Pancreas (tissue), 10 donors: ENCODE data around the gene SELENOP. TPM values are rescaled to one million over a fixed set of nuclear protein-coding genes. Genes with fewer than 3 reads are reported as not detected.
A peak's percentile ranks its signal among the peaks of the same experiment; 100 is the strongest.

ENCODE experiments used
- ATAC-seq, 4 donors: fragments of 200-7000 bp; cut with Tn5 transposase; one replicate each; pipeline versions ENCODE4 v1.8.0 to v1.9.1; 2020; ENCODE audit warnings: mild to moderate bottlenecking in 4 of 4, moderate library complexity in 4 of 4
- DNase-seq, 6 donors: peaks; one replicate each; pipeline ENCODE4 v3.0.0-alpha.2; 2020
- FAIRE-seq: peaks from 2 replicates; lab custom pipeline; 2012; peaks lifted over from hg19 to GRCh38; lab: Jason Lieb, UNC
- H3K27ac ChIP-seq, 4 donors: fragments of 200-600 bp; sonication (generic); 1 replicate in 3 of 4; 2 replicates in 1 of 4; pipeline versions ENCODE4 v1.5.0 to v1.8.0; 2020
- H3K27me3 ChIP-seq, 4 donors: fragments of 200-600 bp; one replicate each; pipeline ENCODE4 v1.8.0; 2021
- H3K36me3 ChIP-seq, 3 donors: fragments of 200-600 bp; sonication (generic) in 1 of 3; one replicate each; pipeline versions ENCODE4 v1.5.0 to v1.8.0; 2020 to 2021
- H3K4me1 ChIP-seq, 3 donors: fragments of 200-600 bp; one replicate each; pipeline ENCODE4 v1.8.0; 2021
- H3K4me3 ChIP-seq, 4 donors: fragments of 200-600 bp; sonication (generic) in 2 of 4; one replicate each; pipeline versions ENCODE4 v1.5.0 to v1.8.0; 2020 to 2021
- H3K9me3 ChIP-seq, 4 donors: fragments of 200-600 bp; one replicate each; pipeline ENCODE4 v1.8.0; 2021
- CTCF ChIP-seq, 4 donors: fragments of 200-600 bp; sonication (generic) in 3 of 4; IDR thresholded peaks; one replicate each; pipeline versions ENCODE4 v1.5.0 to v1.8.0; 2021; ENCODE audit warnings: antibody characterized with exemption in 4 of 4
- WGBS, 2 donors: extraction: QIAGEN DNeasy Blood & Tissue Kit; methylation state at CpG; one replicate each; pipeline ENCODE4 v1.1.7; 2013; 5-methylcytosine and 5-hydroxymethylcytosine counted together
- intact Hi-C, 3 donors: fragments of 100-400 bp; cut with DNase I; formaldehyde crosslinking; loops; one replicate each; pipeline versions ENCODE4 v1.11.1 to v1.14.2; 2022
- polyA plus RNA-seq, 2 donors: library from polyadenylated mRNA; stranded (reverse); fragments of 200-250 nt; gene quantifications; one replicate each; pipeline ENCODE4 v1.2.3, GENCODE V29; 2013
- total RNA-seq, 6 donors: library from RNA; stranded (reverse); fragmentation: NEBNext Ultra II Directional in 4 of 6; extraction: Animal tissue kit (Norgen Biotek cat#: 25700) in 4 of 6; gene quantifications; one replicate each; pipeline versions ENCODE4 v1.2.1 to v1.2.4, GENCODE V29; 2021 to 2023
- donor health status: healthy with polysubstance abuse.
- donor health status: DM: no; HTN: no; CAD: no; lungs with moderate emphysema.
- donor health status: DM: no; HTN: no; CAD: no.
- donor health status: control.
- donor health status: control.
- donor health status: Bipolar disorder and iron deficiency.
- donor health status: DM: yes; HTN: yes; CAD: no.
- donor health status: DM: no; HTN: no; CAD: no.
- donor health status: DM: no; HTN: no; CAD: no.
- donor health status: DM: yes; HTN: yes; CAD: no.

SELENOP gene
- total and polyA plus RNA-seq, 8 donors, result 32.5 to 195 (median 90.0) TPM

DNA sequence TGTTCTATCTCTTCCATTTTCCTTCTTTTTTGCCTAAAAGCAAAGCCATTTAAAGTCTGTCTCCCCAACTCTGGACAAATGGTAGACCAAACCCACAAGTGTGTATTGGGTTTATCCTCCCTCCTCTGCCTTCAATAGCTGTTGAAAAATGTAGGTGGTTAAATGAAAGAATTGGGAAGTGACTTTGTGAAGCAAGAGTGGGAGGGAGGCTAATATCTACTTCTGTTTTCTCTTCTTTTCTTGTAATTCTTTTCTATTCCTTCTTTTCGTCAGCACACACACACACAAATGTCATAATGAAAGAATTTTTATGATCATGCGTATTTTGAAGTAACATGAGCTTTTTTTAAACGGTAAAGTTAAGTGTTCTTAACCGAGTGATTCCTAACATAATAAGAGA, 51.3 kb downstream of the SELENOP start:
- no peak overlapping the region for H3K27ac ChIP-seq
- no peaks in the 10 kb centered on the region for H3K36me3 ChIP-seq
- no peaks in the 10 kb centered on the region for H3K9me3 ChIP-seq
- no peak for DNase-seq
- no peaks in the 10 kb centered on the region for H3K27me3 ChIP-seq
- no peak for FAIRE-seq
- 81 to 93% methylated on average over 4 of the region's 4 CpGs for WGBS, 2 donors
- no peak overlapping the region for H3K4me3 ChIP-seq
- intact Hi-C loops, result no loop called here
- no peak for ATAC-seq
- H3K4me1 ChIP-seq, result no peaks in the 10 kb centered on the region
- TF ChIP-seq CTCF (IDR thresholded peaks at IDR 0.05), result no peak

DNA sequence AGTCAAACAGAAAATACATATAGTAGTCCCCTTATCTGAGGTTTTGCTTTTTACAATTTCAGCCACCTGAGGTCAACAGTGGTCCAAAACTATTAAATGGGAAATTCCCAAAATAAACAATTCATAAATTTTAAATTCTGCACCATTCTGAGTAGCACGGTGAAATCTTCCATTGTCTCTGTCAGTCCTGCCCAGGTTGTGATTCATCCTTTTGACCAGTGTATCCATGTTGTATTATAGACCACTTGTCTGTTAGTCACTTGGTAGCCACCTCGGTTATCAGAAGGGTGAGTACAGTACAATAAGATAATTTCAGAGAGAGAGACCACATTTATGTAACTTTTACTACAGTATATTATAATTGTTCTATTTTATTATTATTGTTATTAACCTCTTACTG, 52.2 kb downstream of the SELENOP start:
- DNase-seq (no peak), ATAC-seq (no peak), FAIRE-seq (no peak)
- WGBS, 2 donors, result 80 to 85% methylated on average over 2 of the region's 2 CpGs
- Histone ChIP-seq H3K4me3 (no peak overlapping the region), H3K4me1 (no peaks in the 10 kb centered on the region), H3K36me3 (no peaks in the 10 kb centered on the region), H3K27ac (no peak overlapping the region), H3K27me3 (no peaks in the 10 kb centered on the region), H3K9me3 (no peaks in the 10 kb centered on the region)
- intact Hi-C loops, result no loop called here
- no peak for TF ChIP-seq CTCF (IDR thresholded peaks at IDR 0.05)

DNA sequence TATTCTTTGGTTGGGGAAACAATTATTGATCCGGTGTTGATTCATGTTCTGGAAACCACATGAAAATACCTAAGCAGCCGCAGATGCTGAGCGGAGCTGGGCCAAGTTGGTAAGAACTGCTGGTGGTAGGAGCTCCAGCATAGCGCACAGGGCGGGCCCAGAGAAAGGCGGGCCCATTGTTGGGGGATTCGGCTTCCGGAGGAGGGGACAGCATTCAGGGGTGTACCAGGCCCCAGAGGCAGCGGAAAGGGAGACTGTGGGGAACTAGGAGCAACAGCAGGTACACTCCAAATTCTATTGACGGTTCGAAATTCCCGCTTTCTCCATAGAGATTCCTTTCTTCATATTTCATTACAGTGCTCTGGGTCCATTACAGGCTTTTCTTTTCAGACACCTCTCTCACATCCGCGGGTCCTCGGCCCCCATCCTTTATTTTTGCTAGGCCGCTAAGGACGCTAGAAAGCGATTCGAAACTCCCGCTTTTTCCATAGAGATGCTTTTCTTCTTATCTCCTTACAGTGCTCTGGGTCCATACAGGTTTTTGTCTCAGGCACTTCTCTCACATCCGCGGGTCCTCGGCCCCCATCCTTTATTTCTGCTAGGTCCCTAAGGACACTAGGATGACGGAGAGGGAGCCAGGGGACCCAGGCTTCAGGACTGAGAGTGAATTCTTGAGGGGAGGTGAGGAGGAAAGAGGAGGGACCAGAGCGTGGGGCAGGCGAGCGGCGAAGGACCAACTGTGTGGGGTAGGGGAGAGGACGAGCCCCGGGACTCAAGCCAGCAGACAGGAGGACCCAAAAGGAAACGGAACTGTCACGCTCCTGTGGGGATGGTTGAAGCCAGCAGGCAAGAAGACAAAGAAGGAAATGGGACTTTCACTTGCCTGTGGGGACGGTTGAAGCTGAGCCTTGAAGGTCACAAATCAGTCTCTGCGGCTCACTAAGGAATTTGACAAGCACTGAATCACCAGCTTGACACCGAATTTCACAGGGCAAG, 54.8 kb downstream of the SELENOP start, which contains the start of gene CCDC152:
TSS of gene CCDC152 (plus strand) at position 213 of the 996 bp plus-strand sequence. CDS start 2,304 bp downstream, outside the sequence.
- no peak within 1 kb of the TSS for H3K27ac ChIP-seq
- H3K4me1 ChIP-seq, result no peaks in the 10 kb centered on the region
- 11 to 14% methylated on average over 35 of the region's 35 CpGs for whole genome bisulfite sequencing, 2 donors
- no peak for TF ChIP-seq CTCF (IDR thresholded peaks at IDR 0.05)
- no peak for FAIRE-seq
- peak; percentile 56 to 86 (median 77) for ATAC-seq
- no peaks in the 10 kb centered on the region for H3K9me3 ChIP-seq
- H3K27me3 ChIP-seq, result no peaks in the 10 kb centered on the region
- peak in 5 of 6 donors; percentile 12 to 59 (median 42) for DNase-seq
- H3K4me3 ChIP-seq, result peak within 1 kb of the TSS in 2 of 4 donors; percentile 19 to 35
- intact Hi-C loops, result no loop called here
- no peaks in the 10 kb centered on the region for H3K36me3 ChIP-seq

DNA sequence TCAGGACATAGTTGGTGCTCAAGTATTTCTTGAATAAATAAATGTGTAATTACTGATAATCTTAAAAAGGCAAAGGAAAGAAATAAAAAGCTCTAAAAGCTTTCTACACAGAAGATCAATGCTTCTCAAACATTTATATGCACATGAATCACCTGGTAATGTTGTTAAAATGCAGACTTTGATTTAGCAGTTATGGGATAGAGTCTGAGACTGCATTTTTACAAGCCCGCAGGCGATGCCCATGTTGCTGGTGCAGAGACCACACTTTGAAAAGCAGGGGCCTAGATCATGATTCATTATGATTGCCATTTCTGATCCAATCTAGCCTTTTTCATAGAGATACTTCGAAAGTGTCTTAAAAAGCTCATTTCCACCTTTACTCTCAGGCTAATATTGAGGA, 58.6 kb downstream of the SELENOP start:
- ATAC-seq (no peak), DNase-seq (no peak), FAIRE-seq (no peak)
- no peak for TF ChIP-seq CTCF (IDR thresholded peaks at IDR 0.05)
- 73 to 80% methylated on average over 3 of the region's 3 CpGs for WGBS, 2 donors
- no peaks in the 10 kb centered on the region for H3K9me3 ChIP-seq
- no peaks in the 10 kb centered on the region for H3K27me3 ChIP-seq
- H3K4me3 ChIP-seq, result no peak overlapping the region
- no peak overlapping the region for H3K27ac ChIP-seq
- intact Hi-C loops, result no loop called here
- no peaks in the 10 kb centered on the region for H3K36me3 ChIP-seq
- H3K4me1 ChIP-seq, result no peaks in the 10 kb centered on the region

GRCh38 chr5:42751044-42751443, 60.6 kb downstream of the SELENOP start:
- Histone ChIP-seq H3K27ac (no peak overlapping the region), H3K36me3 (no peaks in the 10 kb centered on the region), H3K9me3 (no peaks in the 10 kb centered on the region), H3K27me3 (no peaks in the 10 kb centered on the region), H3K4me3 (no peak overlapping the region), H3K4me1 (no peaks in the 10 kb centered on the region)
- no peak for FAIRE-seq
- DNase-seq, result no peak
- WGBS, 2 donors, result 70 to 74% methylated on average over 5 of the region's 5 CpGs
- no peak for TF ChIP-seq CTCF (IDR thresholded peaks at IDR 0.05)
- ATAC-seq, result no peak
- intact Hi-C loops, result no loop called here
